Transverse colon (tissue), 4 donors: Measurements from ENCODE around the gene RHOBTB3. TPM values are rescaled to one million over a fixed set of nuclear protein-coding genes. Genes with fewer than 3 reads are reported as not detected.
A peak's percentile ranks its signal among the peaks of the same experiment; 100 is the strongest.

Experiments used
- DNase-seq: peaks from one replicate; pipeline ENCODE4 v3.0.0-alpha.2; 2019
- H3K27ac ChIP-seq, 4 donors: fragments of 200-600 bp; sonication (generic); 2 replicates each; pipeline ENCODE4 v1.5.1; 2016 to 2018; ENCODE audit warnings: inconsistent platforms in 4 of 4
- H3K27me3 ChIP-seq: fragments of 200-600 bp; sonication (generic); 2 replicates; pipeline ENCODE4 v1.5.1; 2017; ENCODE audit warnings: inconsistent platforms
- H3K36me3 ChIP-seq, 4 donors: fragments of 200-600 bp; sonication (generic); 2 replicates each; pipeline ENCODE4 v1.5.1; 2017 to 2019; ENCODE audit warnings: inconsistent platforms in 4 of 4
- H3K4me1 ChIP-seq, 4 donors: fragments of 200-600 bp; sonication (generic); 2 replicates each; pipeline ENCODE4 v1.5.1; 2017 to 2020; ENCODE audit warnings: inconsistent platforms in 4 of 4
- H3K4me3 ChIP-seq, 4 donors: fragments of 200-600 bp; sonication (generic); 1 replicate in 1 of 4; 2 replicates in 3 of 4; pipeline versions ENCODE4 v1.5.1 to v1.6.1; 2017 to 2019; ENCODE audit warnings: inconsistent platforms in 4 of 4
- H3K9me3 ChIP-seq, 2 donors: fragments of 200-600 bp; sonication (generic); 2 replicates each; pipeline ENCODE4 v1.5.1; 2017 to 2019; ENCODE audit warnings: inconsistent platforms in 2 of 2
- EP300 ChIP-seq: sonication (generic); formaldehyde crosslinking; IDR thresholded peaks from one replicate; pipeline ENCODE4 v1.6.1; 2017; ENCODE audit warnings: antibody characterized with exemption, low read depth
- POLR2A ChIP-seq: fragments of 450-650 bp; IDR thresholded peaks from one replicate; pipeline ENCODE4 v1.6.1; 2016; ENCODE audit warnings: antibody characterized with exemption, mild to moderate bottlenecking, moderate library complexity
- POLR2AphosphoS5 ChIP-seq, 3 donors: sonication (generic); formaldehyde crosslinking; IDR thresholded peaks; one replicate each; pipeline ENCODE4 v1.6.1; 2016; ENCODE audit warnings: antibody characterized with exemption in 3 of 3
- whole genome bisulfite sequencing, 2 donors: methylation state at CpG; one replicate each; pipeline ENCODE4 v1.1.5; 2018; ENCODE audit warnings: low coverage in 1 of 2; 5-methylcytosine and 5-hydroxymethylcytosine counted together
- in situ Hi-C, 4 donors: fragments of 200-750 bp; cut with MboI; loops; one replicate each; pipeline versions ENCODE4 v1.15.0 to v1.15.1; 2017; ENCODE audit warnings: low sequenced_read_pairs in 3 of 4, low pct_ligation_motif_present in 1 of 4, low pct_unique_long_range_greater_than_20kb in 1 of 4
- intact Hi-C: fragments of 100-400 bp; cut with DNase I; formaldehyde crosslinking; loops from one replicate; pipeline ENCODE4 v1.15.1; 2023; ENCODE audit warnings: low total_unique reads
- total RNA-seq, 4 donors: library from RNA; depleted of rRNA; stranded (reverse); fragments of >200 nt; gene quantifications; one replicate each; pipeline ENCODE4 v1.1.0, GENCODE V29; 2016
- TF ChIP-seq, protein P1 (sequence below), 5 experiments: fragments of 200-600 bp in 3 of 5; fragments of 450-650 bp in 2 of 5; sonication (generic) in 3 of 5; IDR thresholded peaks; 1 replicate in 2 of 5; 2 replicates in 3 of 5; pipeline ENCODE4 v1.5.1; 2016 to 2017; ENCODE audit warnings: antibody characterized with exemption in 5 of 5, inconsistent platforms in 3 of 5, mild to moderate bottlenecking in 2 of 5, moderate library complexity in 1 of 5

The RHOBTB3 gene
- total RNA-seq, 4 donors from 2014 or later, result 53.0 to 143 (median 84.2) TPM

DNA sequence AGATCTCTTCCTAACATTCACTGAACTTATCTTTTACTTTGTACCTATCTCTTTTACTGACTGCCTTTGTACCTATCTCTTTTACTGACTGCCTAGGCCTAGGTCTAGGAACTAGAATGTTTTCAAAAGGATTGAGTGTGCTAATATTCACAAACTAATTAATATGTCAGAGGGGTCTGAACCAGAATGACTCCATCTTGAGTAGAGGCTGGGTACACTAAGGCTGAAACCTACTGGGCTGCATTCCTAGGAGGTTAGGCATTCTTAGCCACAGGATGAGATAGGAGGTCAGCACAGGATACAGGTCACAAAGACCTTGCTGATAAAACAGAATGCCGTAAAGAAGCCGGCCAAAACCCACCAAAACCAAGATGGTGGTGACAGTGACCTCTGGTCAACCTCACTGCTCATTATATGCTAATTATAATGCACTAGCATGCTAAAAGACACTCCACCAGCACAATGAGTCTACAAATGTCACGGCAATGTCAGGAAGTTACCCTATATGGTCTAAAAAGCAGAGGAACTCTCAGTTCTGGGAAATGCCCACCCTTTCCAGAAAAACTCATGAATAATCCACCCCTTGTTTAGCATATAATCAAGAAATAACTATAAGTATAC, 2.5 kb upstream of the RHOBTB3 start:
- no peak overlapping the region for H3K4me3 ChIP-seq
- H3K9me3 ChIP-seq, result no peaks in the 10 kb centered on the region
- no peaks in the 10 kb centered on the region for H3K36me3 ChIP-seq
- H3K27ac ChIP-seq, result peak overlapping the region; percentile 93 to 95 (median 94)
- WGBS, 2 donors, result 87 to 90% methylated on average over 3 of the region's 3 CpGs
- in situ Hi-C loops, result loop anchor here in 1 of 4 donors (10.0 kb wide), 1 partner anchor 64 kb away; no protein-coding TSS in a partner anchor
- intact Hi-C loops, result no loop called here
- DNase-seq, result no peak
- H3K4me1 ChIP-seq, result peaks cover 4 to 68% (median 25%) of the 10 kb centered on the region in 4 donors
- H3K27me3 ChIP-seq, result no peaks in the 10 kb centered on the region
- no peak for TF ChIP-seq EP300
- TF ChIP-seq POLR2A, result no peak
- TF ChIP-seq POLR2AphosphoS5 (IDR thresholded peaks at IDR 0.05), result no peak
- TF ChIP-seq, protein P1, sequence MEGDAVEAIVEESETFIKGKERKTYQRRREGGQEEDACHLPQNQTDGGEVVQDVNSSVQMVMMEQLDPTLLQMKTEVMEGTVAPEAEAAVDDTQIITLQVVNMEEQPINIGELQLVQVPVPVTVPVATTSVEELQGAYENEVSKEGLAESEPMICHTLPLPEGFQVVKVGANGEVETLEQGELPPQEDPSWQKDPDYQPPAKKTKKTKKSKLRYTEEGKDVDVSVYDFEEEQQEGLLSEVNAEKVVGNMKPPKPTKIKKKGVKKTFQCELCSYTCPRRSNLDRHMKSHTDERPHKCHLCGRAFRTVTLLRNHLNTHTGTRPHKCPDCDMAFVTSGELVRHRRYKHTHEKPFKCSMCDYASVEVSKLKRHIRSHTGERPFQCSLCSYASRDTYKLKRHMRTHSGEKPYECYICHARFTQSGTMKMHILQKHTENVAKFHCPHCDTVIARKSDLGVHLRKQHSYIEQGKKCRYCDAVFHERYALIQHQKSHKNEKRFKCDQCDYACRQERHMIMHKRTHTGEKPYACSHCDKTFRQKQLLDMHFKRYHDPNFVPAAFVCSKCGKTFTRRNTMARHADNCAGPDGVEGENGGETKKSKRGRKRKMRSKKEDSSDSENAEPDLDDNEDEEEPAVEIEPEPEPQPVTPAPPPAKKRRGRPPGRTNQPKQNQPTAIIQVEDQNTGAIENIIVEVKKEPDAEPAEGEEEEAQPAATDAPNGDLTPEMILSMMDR (IDR thresholded peaks at IDR 0.05), result no peak

DNA sequence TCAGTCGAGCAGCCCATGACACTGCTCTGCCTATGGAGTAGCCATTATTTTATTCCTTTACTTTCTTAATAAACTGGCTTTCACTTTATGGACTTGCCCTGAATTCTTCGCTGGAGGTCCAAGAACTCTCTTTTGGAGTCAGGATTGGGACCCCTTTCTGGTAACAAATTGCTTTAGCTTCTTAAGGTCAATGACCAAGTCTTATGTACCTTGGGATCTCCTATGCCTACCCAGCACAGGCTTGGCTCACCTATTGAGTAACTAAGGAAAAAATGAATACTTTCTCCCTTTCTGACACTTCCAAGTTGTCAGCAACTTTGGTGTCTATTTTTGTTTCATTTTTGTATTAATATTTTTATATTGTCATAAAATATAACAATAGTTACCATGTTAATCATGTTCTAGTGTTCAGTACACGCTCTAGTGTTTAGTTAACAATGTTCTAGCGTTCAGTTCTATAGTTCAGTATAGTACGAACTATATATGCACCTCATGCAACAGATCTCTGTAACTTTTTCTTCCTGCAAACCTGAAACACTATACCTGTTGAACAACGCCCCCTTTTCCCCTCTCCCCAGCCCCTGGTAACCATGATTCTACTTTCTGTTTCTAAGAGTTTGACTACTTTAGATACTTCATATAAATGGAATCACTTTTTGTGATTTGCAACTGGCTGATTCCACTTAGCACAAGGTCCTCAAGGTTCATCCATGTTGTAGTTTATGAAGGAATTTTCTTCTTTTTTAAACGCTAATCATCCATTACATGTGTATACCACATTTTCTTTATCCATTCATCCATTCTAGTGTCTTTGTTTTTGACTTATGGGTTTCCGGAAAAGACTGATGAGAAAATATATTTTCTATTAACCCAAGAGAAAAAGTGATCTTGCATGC, 1.8 kb upstream of the RHOBTB3 start:
- in situ Hi-C loops, result loop anchor here in 1 of 4 donors (10.0 kb wide), 1 partner anchor 65 kb away; no protein-coding TSS in a partner anchor

DNA sequence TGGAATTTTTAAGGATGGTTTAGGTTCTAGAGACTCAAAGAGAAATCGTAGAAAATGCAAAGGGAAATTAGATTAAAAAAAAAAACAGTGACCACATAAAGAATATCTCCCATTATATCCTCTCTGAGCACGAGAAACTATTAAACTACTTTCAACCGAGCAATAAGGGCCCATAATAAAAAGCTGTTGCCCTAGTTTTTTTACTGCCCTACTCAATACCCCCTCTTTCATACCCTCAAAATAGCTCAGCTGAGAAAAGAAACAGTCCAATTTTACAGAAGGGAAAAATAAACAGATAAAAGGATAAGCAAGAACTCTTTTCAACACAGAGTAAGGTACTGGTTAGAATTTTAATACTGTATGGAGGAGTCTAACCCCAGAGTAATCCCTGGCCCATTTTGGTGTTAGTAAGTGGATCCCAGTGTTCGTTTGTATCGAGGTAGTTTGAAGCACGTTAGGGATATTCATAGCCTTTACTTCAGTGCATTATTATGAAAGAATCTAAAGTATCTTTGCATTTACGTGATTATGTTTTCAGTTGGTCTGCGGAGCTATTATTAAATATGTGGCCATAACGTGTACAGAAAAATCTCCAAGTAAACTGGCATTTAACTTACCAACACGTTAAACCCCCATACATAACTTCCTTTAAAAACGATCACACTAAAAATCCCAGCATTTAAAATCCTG, 980 bp upstream of the RHOBTB3 start:
- in situ Hi-C loops (no loop called here), intact Hi-C loops (loop anchor here (10.0 kb wide), 1 partner anchor 65 kb away; no protein-coding TSS in a partner anchor)
- no peaks in the 10 kb centered on the region for H3K36me3 ChIP-seq
- DNase-seq, result no peak
- peak overlapping the region; percentile 93 to 95 (median 94) for H3K27ac ChIP-seq
- no peaks in the 10 kb centered on the region for H3K27me3 ChIP-seq
- H3K4me1 ChIP-seq, result peaks cover 4 to 81% (median 37%) of the 10 kb centered on the region in 4 donors
- H3K9me3 ChIP-seq, result no peaks in the 10 kb centered on the region
- TF ChIP-seq POLR2AphosphoS5 (IDR thresholded peaks at IDR 0.05) (no peak), POLR2A (no peak), EP300 (no peak)
- TF ChIP-seq, protein P1 (IDR thresholded peaks at IDR 0.05), result no peak
- 19 to 20% methylated on average over 11 of the region's 11 CpGs for WGBS, 2 donors
- peak overlapping the region in 3 of 4 donors; percentile 79 to 95 (median 86) for H3K4me3 ChIP-seq

More for the DNA sequence above, 1.8 kb upstream of the RHOBTB3 start:
- Histone ChIP-seq H3K36me3 (no peaks in the 10 kb centered on the region), H3K4me3 (no peak overlapping the region), H3K4me1 (peaks cover 4 to 74% (median 31%) of the 10 kb centered on the region in 4 donors), H3K27ac (peak overlapping the region; percentile 93 to 95 (median 94)), H3K27me3 (no peaks in the 10 kb centered on the region), H3K9me3 (no peaks in the 10 kb centered on the region)
- TF ChIP-seq EP300 (no peak), POLR2A (no peak), POLR2AphosphoS5 (IDR thresholded peaks at IDR 0.05) (no peak)
- TF ChIP-seq, protein P1 (IDR thresholded peaks at IDR 0.05), result no peak
- no peak for DNase-seq
- intact Hi-C loops, result loop anchor here (10.0 kb wide), 1 partner anchor 65 kb away; no protein-coding TSS in a partner anchor
- WGBS, 2 donors, result 89 to 96% methylated on average over 6 to 8 of the region's 8 CpGs
